Measurements from ENCODE around the gene IGF2BP2.

- TF ChIP-seq POLR2A (IDR thresholded peaks at IDR 0.05) = no peak
- TF ChIP-seq CTCF (IDR thresholded peaks at IDR 0.05) = no peak
Observed at GRCh38 chr3:185680231-185680630, 144.6 kb downstream of the IGF2BP2 start.

Measured in upper lobe of left lung (tissue), 4 donors.